H9 (cell line): Measurements from ENCODE around the gene SAMD8. TPM values are rescaled to one million over a fixed set of nuclear protein-coding genes. Genes with fewer than 3 reads are reported as not detected.

Source experiments
- DNase-seq: peaks from one replicate; pipeline ENCODE4 v3.0.0-alpha.2; 2017
- H2AFZ ChIP-seq: one replicate; pipeline ENCODE4 v1.6.1; 2013; ENCODE audit warnings: mild to moderate bottlenecking, low read length, control low read depth, moderate library complexity
- H2AK5ac ChIP-seq: 2 replicates; pipeline ENCODE4 v1.6.1; 2013; ENCODE audit warnings: low read length, control low read depth, mixed read lengths; ENCODE audit not compliant: insufficient read length
- H2BK120ac ChIP-seq: one replicate; pipeline ENCODE4 v1.6.1; 2013; ENCODE audit warnings: low read depth, mild to moderate bottlenecking, low read length, control low read depth, inconsistent platforms; ENCODE audit not compliant: poor library complexity, severe bottlenecking
- H2BK12ac ChIP-seq: 2 replicates; pipeline ENCODE4 v1.6.1; 2013; ENCODE audit warnings: low read length, control low read depth, mixed read lengths, low read depth; ENCODE audit not compliant: insufficient read length
- H2BK15ac ChIP-seq: 2 replicates; pipeline ENCODE4 v1.6.1; 2013; ENCODE audit warnings: low read depth, low read length, control low read depth
- H2BK20ac ChIP-seq: one replicate; pipeline ENCODE4 v1.6.1; 2013; ENCODE audit warnings: low read depth, mild to moderate bottlenecking, low read length, control low read depth, inconsistent platforms; ENCODE audit not compliant: poor library complexity, severe bottlenecking
- H2BK5ac ChIP-seq: 2 replicates; pipeline ENCODE4 v1.6.1; 2013; ENCODE audit warnings: low read length, control low read depth, mixed read lengths; ENCODE audit not compliant: insufficient read length
- H3K14ac ChIP-seq: 2 replicates; pipeline ENCODE4 v1.6.1; 2013; ENCODE audit warnings: low read length, control low read depth; ENCODE audit not compliant: insufficient read depth
- H3K18ac ChIP-seq: 2 replicates; pipeline ENCODE4 v1.6.1; 2013; ENCODE audit warnings: low read depth, mild to moderate bottlenecking, mixed read lengths, low read length, control low read depth; ENCODE audit not compliant: insufficient read length
- H3K23ac ChIP-seq: 2 replicates; pipeline ENCODE4 v1.6.1; 2013; ENCODE audit warnings: low read length, control low read depth, mixed read lengths, low read depth; ENCODE audit not compliant: insufficient read length
- H3K23me2 ChIP-seq: 2 replicates; pipeline ENCODE4 v1.6.1; 2013; ENCODE audit warnings: low read depth, mild to moderate bottlenecking, mixed read lengths, low read length, control low read depth; ENCODE audit not compliant: insufficient read length, poor library complexity, severe bottlenecking
- H3K27ac ChIP-seq: 2 replicates; pipeline ENCODE4 v1.5.1; 2013; ENCODE audit warnings: low read length, control low read depth, mixed read lengths, low read depth; ENCODE audit not compliant: insufficient read length
- H3K27me3 ChIP-seq: 2 replicates; pipeline ENCODE4 v1.6.1; 2013; ENCODE audit warnings: low read length, control low read depth, inconsistent platforms; ENCODE audit not compliant: insufficient read depth
- H3K4ac ChIP-seq: 2 replicates; pipeline ENCODE4 v1.6.1; 2013; ENCODE audit warnings: low read depth, mild to moderate bottlenecking, control low read depth, inconsistent platforms, low read length, moderate library complexity
- H3K4me1 ChIP-seq: 2 replicates; pipeline ENCODE4 v1.6.1; 2013; ENCODE audit warnings: low read length, control low read depth, inconsistent platforms; ENCODE audit not compliant: insufficient read depth
- H3K4me2 ChIP-seq: 2 replicates; pipeline ENCODE4 v1.6.1; 2013; ENCODE audit warnings: low read length, control low read depth, mixed read lengths; ENCODE audit not compliant: insufficient read length, insufficient read depth
- H3K56ac ChIP-seq: 2 replicates; pipeline ENCODE4 v1.6.1; 2013; ENCODE audit warnings: low read depth, mild to moderate bottlenecking, mixed read lengths, low read length, control low read depth; ENCODE audit not compliant: insufficient read length
- H3K79me1 ChIP-seq: 2 replicates; pipeline ENCODE4 v1.6.1; 2013; ENCODE audit warnings: low read depth, mild to moderate bottlenecking, moderate library complexity, low read length, control low read depth, inconsistent platforms; ENCODE audit not compliant: insufficient read depth, poor library complexity, severe bottlenecking
- H3K79me2 ChIP-seq: 2 replicates; pipeline ENCODE4 v1.6.1; 2013; ENCODE audit warnings: low read length, control low read depth, inconsistent platforms; ENCODE audit not compliant: insufficient read depth
- H3K9ac ChIP-seq: 2 replicates; pipeline ENCODE4 v1.6.1; 2013; ENCODE audit warnings: low read length, control low read depth, mixed read lengths; ENCODE audit not compliant: insufficient read length; ENCODE audit errors: extremely low read depth
- H3K9me3 ChIP-seq: one replicate; pipeline ENCODE4 v1.6.1; 2013; ENCODE audit warnings: low read depth, low read length, inconsistent platforms; ENCODE audit not compliant: control insufficient read depth
- H3T11ph ChIP-seq: one replicate; pipeline ENCODE4 v1.6.1; 2013; ENCODE audit warnings: mild to moderate bottlenecking, low read length, control low read depth, inconsistent platforms
- H4K20me1 ChIP-seq: one replicate; pipeline ENCODE4 v1.6.1; 2013; ENCODE audit not compliant: control insufficient read depth, insufficient read length, insufficient read depth
- H4K5ac ChIP-seq: 2 replicates; pipeline ENCODE4 v1.6.1; 2013; ENCODE audit warnings: low read depth, mild to moderate bottlenecking, mixed read lengths, low read length, control low read depth; ENCODE audit not compliant: insufficient read length
- H4K8ac ChIP-seq: replicated peaks from 2 replicates; pipeline ENCODE4 v1.6.1; 2013; ENCODE audit warnings: low read length, control low read depth, mixed read lengths, low read depth; ENCODE audit not compliant: insufficient read length
- H4K91ac ChIP-seq: 2 replicates; pipeline ENCODE4 v1.6.1; 2013; ENCODE audit warnings: low read depth, mild to moderate bottlenecking, moderate library complexity, mixed read lengths, low read length, control low read depth; ENCODE audit not compliant: insufficient read length
- H3K27ac Mint-ChIP-seq, 3 experiments: 2 replicates in 2 of 3; 3 replicates in 1 of 3; pipeline ENCODE4 v1.8.0; 2020 to 2021; ENCODE audit warnings: mixed read lengths in 3 of 3, mild to moderate bottlenecking in 1 of 3, moderate library complexity in 1 of 3
- H3K27me3 Mint-ChIP-seq: 2 replicates; pipeline ENCODE4 v1.8.0; 2021; ENCODE audit warnings: low read depth, mild to moderate bottlenecking, moderate library complexity, mixed read lengths
- H3K36me3 Mint-ChIP-seq, 3 experiments: 2 replicates in 2 of 3; 3 replicates in 1 of 3; pipeline ENCODE4 v1.8.0; 2020 to 2021; ENCODE audit warnings: low read depth in 3 of 3, mixed read lengths in 3 of 3; ENCODE audit not compliant: insufficient read depth in 1 of 3
- H3K4me1 Mint-ChIP-seq, 2 experiments: 2 replicates each; pipeline ENCODE4 v1.8.0; 2020; ENCODE audit warnings: mixed read lengths in 2 of 2
- H3K4me3 Mint-ChIP-seq, 2 experiments: 2 replicates in 1 of 2; 3 replicates in 1 of 2; pipeline ENCODE4 v1.8.0; 2020 to 2021; ENCODE audit warnings: mild to moderate bottlenecking in 2 of 2, mixed read lengths in 2 of 2, moderate library complexity in 1 of 2
- H3K9me3 Mint-ChIP-seq, 2 experiments: 2 replicates in 1 of 2; 3 replicates in 1 of 2; pipeline ENCODE4 v1.8.0; 2020; ENCODE audit warnings: mild to moderate bottlenecking in 2 of 2, mixed read lengths in 2 of 2, moderate library complexity in 1 of 2
- CTCF ChIP-seq: fragments of 200-600 bp; sonication (generic); conservative IDR thresholded peaks from 3 replicates; pipeline ENCODE4 v1.8.0; 2021; ENCODE audit warnings: antibody characterized with exemption, mild to moderate bottlenecking
- WGBS: extraction: QIAGEN DNeasy Blood & Tissue Kit; methylation state at CpG from one replicate; pipeline ENCODE4 v1.1.7; 2013; ENCODE audit warnings: missing lambda C conversion rate, low lambda C conversion rate, mixed read lengths; ENCODE audit not compliant: insufficient read length; ENCODE audit errors: extremely low coverage; 5-methylcytosine and 5-hydroxymethylcytosine counted together
- total RNA-seq: library from RNA; stranded (reverse); gene quantifications from 2 replicates; pipeline ENCODE4 v1.2.1, GENCODE V29; 2021

SAMD8 gene
- total RNA-seq, 1 experiment from 2014 or later = 18.8 TPM

DNA sequence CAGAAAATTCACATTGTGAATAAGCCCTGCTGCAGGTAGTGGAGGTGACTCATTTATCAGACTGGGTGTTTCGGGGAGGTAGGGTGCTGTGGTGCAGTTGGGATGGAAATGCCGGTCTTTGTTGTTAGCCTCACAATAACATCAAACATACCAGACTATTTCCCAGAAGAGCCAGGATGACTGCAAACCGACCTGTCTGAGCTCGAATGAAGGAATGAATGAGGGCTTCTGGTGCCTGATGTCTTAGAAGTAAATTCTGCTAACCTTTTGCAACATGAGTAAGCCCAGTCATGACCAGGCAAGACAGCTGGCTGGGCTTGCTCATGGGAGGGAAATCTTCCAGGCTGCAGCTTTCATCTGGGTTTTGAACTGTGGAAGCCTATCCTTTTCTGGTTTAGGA, 96.7 kb downstream of the SAMD8 start:
- no peak overlapping the region for H3K27ac ChIP-seq
- H2AK5ac ChIP-seq = no peak overlapping the region
- no peak overlapping the region for H4K8ac ChIP-seq
- peaks cover 17% of the 10 kb centered on the region; the same call in 1 of the 2 replicates for H3K79me2 ChIP-seq
- no peak overlapping the region for H2BK5ac ChIP-seq
- H2BK20ac ChIP-seq = no peak overlapping the region
- peaks cover 0 to 3% of the 10 kb centered on the region in 2 experiments; a peak in 1 of 5 replicates for H3K9me3 Mint-ChIP-seq
- no peaks in the 10 kb centered on the region for H3K27me3 ChIP-seq
- no peak overlapping the region for H3K56ac ChIP-seq
- WGBS = no CpG with 5 or more reads among the region's 4 CpGs
- no peak overlapping the region for H2AFZ ChIP-seq
- no peak overlapping the region for H2BK120ac ChIP-seq
- H3K79me1 ChIP-seq = no peaks in the 10 kb centered on the region
- no peak overlapping the region for H4K5ac ChIP-seq
- H3K23me2 ChIP-seq = peaks cover 5% of the 10 kb centered on the region
- H3K23ac ChIP-seq = no peak overlapping the region
- no peak overlapping the region for H2BK12ac ChIP-seq
- H4K91ac ChIP-seq = no peak overlapping the region
- peaks cover 19 to 22% (median 22%) of the 10 kb centered on the region in 3 experiments for H3K36me3 Mint-ChIP-seq
- H3K27me3 Mint-ChIP-seq = peaks cover 3% of the 10 kb centered on the region; the same call in 1 of the 2 replicates
- peaks cover 17% of the 10 kb centered on the region for H3K4me1 ChIP-seq
- H3T11ph ChIP-seq = no peak overlapping the region
- peak overlapping the region; percentile 55 to 88 (median 79); a peak in 5 of 7 replicates for H3K27ac Mint-ChIP-seq
- no peak for TF ChIP-seq CTCF
- no peak overlapping the region for H3K4ac ChIP-seq
- H3K4me2 ChIP-seq = no peak overlapping the region
- H4K20me1 ChIP-seq = no peaks in the 10 kb centered on the region
- no peak for DNase-seq
- no peaks in the 10 kb centered on the region for H3K9me3 ChIP-seq
- no peak overlapping the region for H3K9ac ChIP-seq
- H3K4me3 Mint-ChIP-seq = peak overlapping the region; percentile 10 to 19; a peak in 1 of 5 replicates
- H3K14ac ChIP-seq = no peak overlapping the region
- no peak overlapping the region for H3K18ac ChIP-seq
- no peak overlapping the region for H2BK15ac ChIP-seq
- H3K4me1 Mint-ChIP-seq = peaks cover 38 to 41% of the 10 kb centered on the region in 2 experiments
